Kidney (tissue), 14 donors: ENCODE measurements around the gene CAPZA1. TPM values are rescaled to one million over a fixed set of nuclear protein-coding genes. Genes with fewer than 3 reads are reported as not detected.
A peak's percentile ranks its signal among the peaks of the same experiment; 100 is the strongest.

Experiments
- DNase-seq, 5 donors: peaks; one replicate each; pipeline ENCODE4 v3.0.0-alpha.2; 2013 to 2020
- FAIRE-seq: peaks from 2 replicates; lab custom pipeline; 2012; peaks lifted over from hg19 to GRCh38; lab: Jason Lieb, UNC
- H3K27ac ChIP-seq, 2 donors: one replicate each; pipeline ENCODE4 v1.7.0; 2013; ENCODE audit warnings: low read depth in 2 of 2, low read length in 2 of 2, inconsistent platforms in 1 of 2
- H3K27me3 ChIP-seq: one replicate; pipeline ENCODE4 v1.7.1; 2013; ENCODE audit warnings: low read length, inconsistent platforms; ENCODE audit not compliant: control insufficient read depth, insufficient read depth
- H3K36me3 ChIP-seq, 3 donors: one replicate each; pipeline versions ENCODE4 v1.7.0 to v1.7.1; 2013; ENCODE audit warnings: low read length in 3 of 3, control low read depth in 1 of 3, inconsistent platforms in 1 of 3; ENCODE audit not compliant: insufficient read depth in 3 of 3, control insufficient read depth in 2 of 3
- H3K4me1 ChIP-seq, 3 donors: one replicate each; pipeline versions ENCODE4 v1.7.0 to v1.7.1; 2013; ENCODE audit warnings: low read length in 3 of 3, inconsistent platforms in 1 of 3, low read depth in 1 of 3; ENCODE audit not compliant: control insufficient read depth in 2 of 3, insufficient read depth in 2 of 3
- H3K4me3 ChIP-seq, 3 donors: one replicate each; pipeline versions ENCODE4 v1.7.0 to v1.8.1; 2013; ENCODE audit warnings: low read length in 3 of 3, control low read depth in 1 of 3, inconsistent platforms in 1 of 3
- H3K9ac ChIP-seq, 3 donors: one replicate each; pipeline versions ENCODE4 v1.7.0 to v1.7.1; 2013; ENCODE audit warnings: low read length in 3 of 3, control low read depth in 1 of 3, inconsistent platforms in 1 of 3
- H3K9me3 ChIP-seq, 3 donors: one replicate each; pipeline versions ENCODE4 v1.7.0 to v1.7.1; 2013; ENCODE audit warnings: low read length in 3 of 3, control low read depth in 1 of 3, inconsistent platforms in 1 of 3; ENCODE audit not compliant: control insufficient read depth in 2 of 3, insufficient read depth in 1 of 3
- intact Hi-C: fragments of 100-400 bp; cut with DNase I; formaldehyde crosslinking; loops from one replicate; pipeline ENCODE4 v1.11.1; 2022
- polyA plus RNA-seq: library from polyadenylated mRNA; stranded (reverse); fragments of 350-450 nt; fragmentation: Illumina TruSeq; extraction: RNeasy Lipid Tissue Mini Kit (QIAGEN cat#74804); gene quantifications from one replicate; pipeline ENCODE4 v1.2.3, GENCODE V29; 2014; ENCODE audit warnings: low read depth, low replicate concordance; ENCODE audit not compliant: insufficient read depth
- total RNA-seq: library from RNA; stranded (reverse); fragmentation: NEBNext Ultra II Directional; extraction: Animal tissue kit (Norgen Biotek cat#: 25700); gene quantifications from one replicate; pipeline ENCODE4 v1.2.1, GENCODE V29; 2021
- TF ChIP-seq, protein P1 (sequence below): IDR thresholded peaks from 3 replicates; pipeline ENCODE4 v1.5.1; 2012; ENCODE audit warnings: mild to moderate bottlenecking, moderate library complexity, borderline replicate concordance; ENCODE audit not compliant: insufficient read depth; ENCODE audit errors: extremely low read depth
- donor health status: control.
- donor health status: control.
- donor health status: control.
- donor health status: control.
- donor health status: control.
- donor health status: DM: yes; HTN: yes; CAD: no.
- donor health status: Normal renal cell carcinoma (clear cell type).

The CAPZA1 gene
- total and polyA plus RNA-seq, 2 donors from 2014 or later: 40.3 to 98.7 TPM

DNA sequence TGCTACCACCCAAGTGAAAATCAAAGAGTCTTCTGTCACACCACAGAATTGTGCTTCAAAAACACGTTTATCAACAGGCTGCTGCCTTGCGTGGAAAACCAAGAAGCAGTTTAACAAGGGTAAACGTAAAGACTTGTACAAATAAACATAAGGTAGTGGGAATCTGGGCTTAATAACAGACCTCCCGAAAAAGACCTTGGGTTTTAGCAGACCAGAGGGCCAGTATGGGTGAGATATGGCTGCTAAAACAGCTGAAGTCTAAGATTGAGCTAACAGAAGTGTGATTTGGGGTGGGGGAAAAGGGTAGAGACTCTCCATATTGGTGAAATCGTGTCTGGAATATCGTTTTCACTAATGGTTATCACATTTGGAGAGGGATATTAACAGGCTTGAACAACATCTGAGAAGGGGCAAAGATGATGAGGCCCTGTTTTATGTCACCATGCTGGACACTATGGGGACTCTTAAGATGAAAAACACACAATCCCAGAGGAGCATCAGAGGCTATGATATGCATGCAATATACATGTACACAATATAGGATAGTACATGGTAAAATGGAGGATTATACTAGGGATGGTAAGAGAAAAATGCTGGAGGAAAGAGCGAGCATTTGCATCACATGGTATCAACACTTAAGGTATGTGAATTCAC is 56.2 kb downstream of the CAPZA1 start:
- FAIRE-seq (no peak), DNase-seq (no peak)
- Histone ChIP-seq H3K27me3 (no peaks in the 10 kb centered on the region), H3K36me3 (peaks cover 0 to 6% (median 0%) of the 10 kb centered on the region in 3 donors), H3K9me3 (no peaks in the 10 kb centered on the region), H3K27ac (peak overlapping the region; percentile 91 to 96), H3K4me1 (peaks cover 9 to 16% (median 9%) of the 10 kb centered on the region in 3 donors), H3K9ac (peak overlapping the region; percentile 42 to 83 (median 42)), H3K4me3 (peak overlapping the region; percentile 62 to 87 (median 70))
- intact Hi-C loops: no loop called here
- TF ChIP-seq, protein P1, sequence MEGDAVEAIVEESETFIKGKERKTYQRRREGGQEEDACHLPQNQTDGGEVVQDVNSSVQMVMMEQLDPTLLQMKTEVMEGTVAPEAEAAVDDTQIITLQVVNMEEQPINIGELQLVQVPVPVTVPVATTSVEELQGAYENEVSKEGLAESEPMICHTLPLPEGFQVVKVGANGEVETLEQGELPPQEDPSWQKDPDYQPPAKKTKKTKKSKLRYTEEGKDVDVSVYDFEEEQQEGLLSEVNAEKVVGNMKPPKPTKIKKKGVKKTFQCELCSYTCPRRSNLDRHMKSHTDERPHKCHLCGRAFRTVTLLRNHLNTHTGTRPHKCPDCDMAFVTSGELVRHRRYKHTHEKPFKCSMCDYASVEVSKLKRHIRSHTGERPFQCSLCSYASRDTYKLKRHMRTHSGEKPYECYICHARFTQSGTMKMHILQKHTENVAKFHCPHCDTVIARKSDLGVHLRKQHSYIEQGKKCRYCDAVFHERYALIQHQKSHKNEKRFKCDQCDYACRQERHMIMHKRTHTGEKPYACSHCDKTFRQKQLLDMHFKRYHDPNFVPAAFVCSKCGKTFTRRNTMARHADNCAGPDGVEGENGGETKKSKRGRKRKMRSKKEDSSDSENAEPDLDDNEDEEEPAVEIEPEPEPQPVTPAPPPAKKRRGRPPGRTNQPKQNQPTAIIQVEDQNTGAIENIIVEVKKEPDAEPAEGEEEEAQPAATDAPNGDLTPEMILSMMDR: no peak

DNA sequence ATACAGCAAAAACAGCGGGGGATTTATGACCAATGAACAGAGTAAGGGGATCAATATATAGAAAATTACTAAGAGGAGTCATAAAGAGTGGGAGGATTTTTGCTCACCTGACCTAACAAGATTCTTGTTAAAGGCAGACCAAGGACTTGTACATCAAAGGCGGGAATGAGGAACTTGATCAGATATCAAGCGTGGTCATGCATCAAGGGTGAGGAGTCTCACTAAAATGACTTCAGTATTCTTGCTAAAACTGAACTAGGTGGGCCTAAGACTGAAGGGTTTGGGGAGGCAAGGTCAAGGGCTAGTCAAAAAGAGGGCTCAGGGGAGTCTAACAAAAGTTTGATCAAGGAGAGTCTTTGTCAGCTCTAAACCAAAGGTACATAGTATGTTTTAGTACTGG is 56.9 kb downstream of the CAPZA1 start:
- TF ChIP-seq, protein P1: no peak
- Histone ChIP-seq H3K4me1 (peaks cover 9 to 16% (median 9%) of the 10 kb centered on the region in 3 donors), H3K9me3 (no peaks in the 10 kb centered on the region), H3K9ac (no peak overlapping the region), H3K36me3 (peaks cover 0 to 5% (median 0%) of the 10 kb centered on the region in 3 donors), H3K27me3 (no peaks in the 10 kb centered on the region), H3K27ac (no peak overlapping the region), H3K4me3 (no peak overlapping the region)
- intact Hi-C loops: no loop called here
- peak in 2 of 5 donors; percentile 16 to 18 for DNase-seq
- no peak for FAIRE-seq

DNA sequence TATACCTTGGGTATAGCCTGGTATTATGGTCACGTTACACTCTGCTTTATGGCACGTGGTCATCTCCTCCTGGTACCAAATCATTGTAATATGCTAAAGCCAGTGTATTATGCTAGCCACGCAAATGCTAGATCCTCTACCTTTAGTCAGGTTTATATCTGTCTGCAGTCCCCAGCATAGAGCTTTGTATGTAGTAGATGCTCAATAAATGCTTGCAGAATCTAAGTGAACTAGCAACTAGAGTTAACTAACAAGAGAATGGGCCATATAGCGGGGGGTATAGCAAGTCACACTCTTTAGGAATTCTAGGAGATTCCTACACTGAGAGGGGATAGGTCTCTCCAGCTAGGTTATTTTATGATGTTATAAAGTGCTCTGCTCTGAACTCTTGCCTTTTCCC is 57.9 kb downstream of the CAPZA1 start:
- Histone ChIP-seq H3K36me3 (peaks cover 0 to 4% (median 0%) of the 10 kb centered on the region in 3 donors), H3K27ac (no peak overlapping the region), H3K4me1 (peaks cover 9 to 16% (median 9%) of the 10 kb centered on the region in 3 donors), H3K4me3 (no peak overlapping the region), H3K9me3 (no peaks in the 10 kb centered on the region), H3K9ac (no peak overlapping the region), H3K27me3 (no peaks in the 10 kb centered on the region)
- FAIRE-seq (no peak), DNase-seq (no peak)
- TF ChIP-seq, protein P1: no peak
- intact Hi-C loops: no loop called here

DNA sequence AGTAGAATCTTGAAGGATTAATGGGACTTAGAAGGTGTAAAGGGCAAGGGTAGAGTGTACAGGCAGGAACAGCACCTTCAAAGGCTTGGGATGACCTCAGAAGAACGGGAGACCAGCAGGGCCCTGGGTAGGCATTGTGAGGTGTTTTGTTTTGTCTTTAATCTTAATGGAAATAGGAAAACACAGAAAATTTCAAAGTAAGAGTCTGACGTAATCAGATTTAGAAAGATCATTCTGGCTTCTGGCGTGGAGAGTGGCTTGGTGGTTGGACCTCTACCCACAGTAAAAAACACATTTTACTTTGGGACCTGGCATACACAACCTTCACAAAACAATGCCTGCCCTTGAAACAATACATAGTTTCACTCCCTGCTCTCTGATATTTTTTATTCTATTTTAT is 59.0 kb downstream of the CAPZA1 start:
- H3K9me3 ChIP-seq: no peaks in the 10 kb centered on the region
- FAIRE-seq: no peak
- TF ChIP-seq, protein P1: no peak

More for the DNA sequence above, 59.0 kb downstream of the CAPZA1 start:
- H3K36me3 ChIP-seq: peaks cover 0 to 4% (median 0%) of the 10 kb centered on the region in 3 donors
- H3K27me3 ChIP-seq: no peaks in the 10 kb centered on the region
- H3K27ac ChIP-seq: no peak overlapping the region
- no peak overlapping the region for H3K9ac ChIP-seq
- intact Hi-C loops: no loop called here
- DNase-seq: no peak
- H3K4me1 ChIP-seq: peaks cover 7 to 14% (median 9%) of the 10 kb centered on the region in 3 donors
- no peak overlapping the region for H3K4me3 ChIP-seq
